Loucy (cell line): ENCODE data around the gene MAP2K3.
"Not testable (repeated sequence)": the region's sequence is repeated elsewhere in the genome, so short reads cannot be mapped to it uniquely, and the experiment has no call there.

ENCODE experiments used
- EZH2phosphoT487 ChIP-seq: fragments of 200-600 bp; IDR thresholded peaks from 2 replicates; pipeline ENCODE4 v1.6.1; 2018; ENCODE audit warnings: antibody characterized with exemption, mild to moderate bottlenecking, moderate library complexity, borderline replicate concordance
- TF ChIP-seq, protein P1 (sequence below): fragments of 200-600 bp; sonication (generic); conservative IDR thresholded peaks from 2 replicates; pipeline ENCODE4 v1.5.1; 2014; ENCODE audit warnings: mild to moderate bottlenecking, antibody characterized with exemption, low read length

DNA sequence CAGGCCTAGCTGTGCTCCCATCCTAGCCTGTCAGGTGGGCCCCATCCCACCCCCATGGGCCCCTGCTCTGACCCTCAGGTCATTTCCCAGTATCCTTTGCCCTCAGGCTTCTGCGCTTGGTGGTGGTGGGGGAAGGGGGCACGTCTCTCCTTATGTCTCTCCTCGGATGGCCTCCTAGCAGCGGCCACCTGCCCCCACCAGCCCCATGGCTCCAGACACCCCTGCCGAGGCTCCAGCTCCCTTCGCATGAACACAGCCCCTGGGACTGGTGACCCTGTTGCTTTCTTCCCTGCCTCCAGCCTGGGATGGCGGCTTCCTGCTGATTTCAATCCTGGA, 64.4 kb downstream of the MAP2K3 start:
- not testable (repeated sequence) for TF ChIP-seq EZH2phosphoT487
- TF ChIP-seq, protein P1, sequence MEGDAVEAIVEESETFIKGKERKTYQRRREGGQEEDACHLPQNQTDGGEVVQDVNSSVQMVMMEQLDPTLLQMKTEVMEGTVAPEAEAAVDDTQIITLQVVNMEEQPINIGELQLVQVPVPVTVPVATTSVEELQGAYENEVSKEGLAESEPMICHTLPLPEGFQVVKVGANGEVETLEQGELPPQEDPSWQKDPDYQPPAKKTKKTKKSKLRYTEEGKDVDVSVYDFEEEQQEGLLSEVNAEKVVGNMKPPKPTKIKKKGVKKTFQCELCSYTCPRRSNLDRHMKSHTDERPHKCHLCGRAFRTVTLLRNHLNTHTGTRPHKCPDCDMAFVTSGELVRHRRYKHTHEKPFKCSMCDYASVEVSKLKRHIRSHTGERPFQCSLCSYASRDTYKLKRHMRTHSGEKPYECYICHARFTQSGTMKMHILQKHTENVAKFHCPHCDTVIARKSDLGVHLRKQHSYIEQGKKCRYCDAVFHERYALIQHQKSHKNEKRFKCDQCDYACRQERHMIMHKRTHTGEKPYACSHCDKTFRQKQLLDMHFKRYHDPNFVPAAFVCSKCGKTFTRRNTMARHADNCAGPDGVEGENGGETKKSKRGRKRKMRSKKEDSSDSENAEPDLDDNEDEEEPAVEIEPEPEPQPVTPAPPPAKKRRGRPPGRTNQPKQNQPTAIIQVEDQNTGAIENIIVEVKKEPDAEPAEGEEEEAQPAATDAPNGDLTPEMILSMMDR, result not testable (repeated sequence)
